ENCODE data around the gene NHLRC2.

The NHLRC2 gene

DNA sequence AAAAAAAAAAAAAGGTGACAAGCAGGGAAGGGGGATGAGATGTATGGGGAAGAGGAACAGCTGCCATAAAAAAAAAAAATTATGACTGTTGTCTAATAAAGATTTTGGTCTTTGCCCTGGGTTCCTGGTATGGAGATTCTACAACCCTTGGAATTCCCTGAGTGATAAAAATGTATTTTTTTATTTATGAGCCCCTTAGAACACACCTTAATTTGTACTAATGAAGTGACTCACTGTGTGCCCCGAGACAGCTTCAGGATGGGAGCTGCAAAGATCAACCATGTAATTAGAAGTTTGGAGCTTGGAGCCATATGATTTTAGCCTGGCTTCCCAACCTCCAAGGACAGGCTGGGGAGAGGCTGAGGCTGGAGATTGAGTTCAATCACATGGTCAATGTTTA is 69.7 kb downstream of the NHLRC2 start:
- Histone ChIP-seq H3F3A (ENCODE audit: insufficient read depth, low read length) (no peaks in the 10 kb centered on the region), H3K27me3 (ENCODE audit: insufficient read depth, low read length) (no peaks in the 10 kb centered on the region; the same call in 1 of the 2 replicates), H3K9ac (ENCODE audit: low read length) (no peak overlapping the region), H3K4me1 (ENCODE audit: insufficient read depth, low read length, severe bottlenecking) (no peaks in the 10 kb centered on the region), H3K9me3 (ENCODE audit: low read length) (no peaks in the 10 kb centered on the region), H3K27ac (ENCODE audit: low read depth, low read length, poor library complexity, severe bottlenecking) (no peak overlapping the region), H3K79me2 (ENCODE audit: insufficient read depth, low read length) (no peaks in the 10 kb centered on the region), H3K4me3 (ENCODE audit: low read depth, low read length, poor library complexity, severe bottlenecking) (no peak overlapping the region), H3K36me3 (ENCODE audit: insufficient read depth, low read length) (no peaks in the 10 kb centered on the region), H4K20me1 (ENCODE audit: insufficient read depth, low read length) (no peaks in the 10 kb centered on the region), H3K9me2 (ENCODE audit: low read depth, low read length) (no peaks in the 10 kb centered on the region), H2AFZ (ENCODE audit: low read length) (no peak overlapping the region), H3K4me2 (ENCODE audit: low read length) (no peak overlapping the region)
- no peak for TF ChIP-seq EZH2 (IDR thresholded peaks at IDR 0.05; ENCODE audit: borderline replicate concordance, low read length)
- no peak for TF ChIP-seq CTCF (IDR thresholded peaks at IDR 0.05; ENCODE audit: low read length)

DNA sequence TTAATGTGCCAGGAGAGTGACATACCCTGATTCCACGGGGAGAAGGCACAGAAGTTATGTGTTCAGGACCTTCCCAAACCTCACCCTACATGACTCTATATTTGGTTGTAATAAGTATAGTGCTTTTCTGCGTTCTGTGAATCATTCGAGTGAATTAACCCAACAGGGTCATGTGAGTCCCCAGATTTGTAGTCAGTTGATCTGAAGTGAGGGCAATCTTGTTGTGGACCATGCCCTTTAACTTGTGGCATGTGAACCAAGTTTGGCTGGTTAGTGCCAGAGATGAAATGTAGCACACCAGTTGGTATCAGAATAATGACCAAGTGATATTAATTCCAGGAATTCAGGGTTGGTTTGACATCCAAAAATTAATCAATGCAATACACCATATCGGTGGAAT is 70.2 kb downstream of the NHLRC2 start:
- no peak for TF ChIP-seq CTCF (IDR thresholded peaks at IDR 0.05; ENCODE audit: low read length)
- TF ChIP-seq EZH2 (IDR thresholded peaks at IDR 0.05; ENCODE audit: borderline replicate concordance, low read length) = no peak
- Histone ChIP-seq H3K9me3 (ENCODE audit: low read length) (no peaks in the 10 kb centered on the region), H2AFZ (ENCODE audit: low read length) (no peak overlapping the region), H3F3A (ENCODE audit: insufficient read depth, low read length) (no peaks in the 10 kb centered on the region), H3K9ac (ENCODE audit: low read length) (no peak overlapping the region), H3K27ac (ENCODE audit: low read depth, low read length, poor library complexity, severe bottlenecking) (no peak overlapping the region), H3K4me1 (ENCODE audit: insufficient read depth, low read length, severe bottlenecking) (no peaks in the 10 kb centered on the region), H3K36me3 (ENCODE audit: insufficient read depth, low read length) (no peaks in the 10 kb centered on the region), H3K79me2 (ENCODE audit: insufficient read depth, low read length) (no peaks in the 10 kb centered on the region), H3K4me3 (ENCODE audit: low read depth, low read length, poor library complexity, severe bottlenecking) (no peak overlapping the region), H3K9me2 (ENCODE audit: low read depth, low read length) (no peaks in the 10 kb centered on the region), H3K27me3 (ENCODE audit: insufficient read depth, low read length) (no peaks in the 10 kb centered on the region; the same call in 1 of the 2 replicates), H3K4me2 (ENCODE audit: low read length) (no peak overlapping the region), H4K20me1 (ENCODE audit: insufficient read depth, low read length) (no peaks in the 10 kb centered on the region)

DNA sequence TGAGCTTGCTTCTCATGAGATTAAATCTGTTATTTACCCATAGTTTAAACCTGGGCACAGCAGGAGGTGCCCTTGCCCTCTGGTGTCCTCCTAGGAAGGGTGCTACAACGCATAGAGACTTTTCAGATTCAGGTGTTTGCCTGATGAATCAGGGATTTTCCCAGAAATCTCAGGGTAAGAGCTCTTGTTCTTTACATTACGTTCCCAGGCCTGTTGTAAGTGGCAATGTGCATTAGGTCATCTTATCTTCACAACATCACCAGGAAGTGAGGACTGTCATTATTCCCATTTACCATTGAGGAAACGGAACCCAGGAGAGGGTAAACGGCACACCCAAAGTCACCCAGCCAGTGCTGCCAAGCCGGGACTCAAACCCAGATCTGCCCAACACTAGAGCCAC is 73.0 kb downstream of the NHLRC2 start:
- Histone ChIP-seq H3K4me3 (ENCODE audit: low read depth, low read length, poor library complexity, severe bottlenecking) (no peak overlapping the region), H2AFZ (ENCODE audit: low read length) (no peak overlapping the region), H3K36me3 (ENCODE audit: insufficient read depth, low read length) (no peaks in the 10 kb centered on the region), H3K9me2 (ENCODE audit: low read depth, low read length) (no peaks in the 10 kb centered on the region), H4K20me1 (ENCODE audit: insufficient read depth, low read length) (no peaks in the 10 kb centered on the region), H3K4me1 (ENCODE audit: insufficient read depth, low read length, severe bottlenecking) (no peaks in the 10 kb centered on the region), H3K9me3 (ENCODE audit: low read length) (no peaks in the 10 kb centered on the region), H3K27ac (ENCODE audit: low read depth, low read length, poor library complexity, severe bottlenecking) (no peak overlapping the region), H3K4me2 (ENCODE audit: low read length) (no peak overlapping the region), H3K79me2 (ENCODE audit: insufficient read depth, low read length) (no peaks in the 10 kb centered on the region), H3K27me3 (ENCODE audit: insufficient read depth, low read length) (no peaks in the 10 kb centered on the region; the same call in 1 of the 2 replicates), H3F3A (ENCODE audit: insufficient read depth, low read length) (no peaks in the 10 kb centered on the region), H3K9ac (ENCODE audit: low read length) (no peak overlapping the region)
- TF ChIP-seq CTCF (IDR thresholded peaks at IDR 0.05; ENCODE audit: low read length) = no peak
- no peak for TF ChIP-seq EZH2 (IDR thresholded peaks at IDR 0.05; ENCODE audit: borderline replicate concordance, low read length)
